T-cell (primary cell): ENCODE data around the gene GFRA1. TPM values are rescaled to one million over a fixed set of nuclear protein-coding genes. Genes with fewer than 3 reads are reported as not detected.
"Not testable (repeated sequence)": the region's sequence is repeated elsewhere in the genome, so short reads cannot be mapped to it uniquely, and the experiment has no call there.

ENCODE experiments used
- ATAC-seq, 4 experiments: fragments of 200-7000 bp in 3 of 4; fragments of 150-1000 bp in 1 of 4; cut with Tn5 transposase; replicated peaks in 1 of 4; 1 replicate in 3 of 4; 2 replicates in 1 of 4; pipeline ENCODE4 v1.10.0; 2021; ENCODE audit warnings: moderate library complexity in 3 of 4, mild to moderate bottlenecking in 2 of 4, moderate number of reproducible peaks in 1 of 4
- CTCF ChIA-PET, 2 donors: fragments of 300-600 bp; sonication (Branson Sonifier 250); formaldehyde crosslinking; loops; one replicate each; lab custom pipeline; 2022; ENCODE audit warnings: antibody characterized with exemption in 2 of 2; lab: Charles Lee
- POLR2A ChIA-PET, 2 donors: fragments of 300-600 bp; sonication (Branson Sonifier 250); formaldehyde crosslinking; loops; one replicate each; lab custom pipeline; 2022; ENCODE audit warnings: antibody characterized with exemption in 2 of 2; lab: Charles Lee
- DNase-seq, 35 experiments: peaks; one replicate each; pipeline versions ENCODE4 v3.0.0 to v3.0.0-alpha.2; 2013 to 2023
- H3K27ac ChIP-seq: one replicate; pipeline ENCODE4 v1.5.1; 2013; ENCODE audit warnings: low read length
- H3K27me3 ChIP-seq, 2 experiments: replicated peaks in 1 of 2; 1 replicate in 1 of 2; 2 replicates in 1 of 2; pipeline versions ENCODE4 v1.6.1 to v1.7.0; 2013; ENCODE audit warnings: low read length in 1 of 2, mixed read lengths in 1 of 2; ENCODE audit not compliant: control insufficient read depth in 2 of 2, insufficient read depth in 2 of 2; ENCODE audit errors: extremely low read depth in 1 of 2
- H3K36me3 ChIP-seq, 2 donors: 1 replicate in 1 of 2; 2 replicates in 1 of 2; pipeline versions ENCODE4 v1.6.1 to v1.7.0; 2013; ENCODE audit warnings: low read length in 1 of 2; ENCODE audit not compliant: control insufficient read depth in 2 of 2, insufficient read depth in 1 of 2; ENCODE audit errors: extremely low read depth in 1 of 2
- H3K4me1 ChIP-seq, 2 experiments: 1 replicate in 1 of 2; 2 replicates in 1 of 2; pipeline versions ENCODE4 v1.6.1 to v1.7.0; 2013; ENCODE audit warnings: low read length in 2 of 2, mixed read lengths in 1 of 2; ENCODE audit not compliant: insufficient read depth in 2 of 2, control insufficient read depth in 1 of 2; ENCODE audit errors: extremely low read depth in 1 of 2
- H3K4me3 ChIP-seq, 2 donors: 1 replicate in 1 of 2; 2 replicates in 1 of 2; pipeline versions ENCODE4 v1.5.1 to v1.7.0; 2013; ENCODE audit warnings: mild to moderate bottlenecking in 2 of 2, low read length in 1 of 2, moderate library complexity in 1 of 2; ENCODE audit not compliant: control insufficient read depth in 1 of 2; ENCODE audit errors: extremely low read depth in 1 of 2
- H3K9me3 ChIP-seq: 2 replicates; pipeline ENCODE4 v1.7.0; 2013
- H3K27ac Mint-ChIP-seq, 2 donors: one replicate each; pipeline ENCODE4 v1.8.0; 2020 to 2021; ENCODE audit warnings: mild to moderate bottlenecking in 2 of 2, mixed read lengths in 2 of 2
- H3K27me3 Mint-ChIP-seq, 2 donors: one replicate each; pipeline ENCODE4 v1.8.0; 2021 to 2022; ENCODE audit warnings: mixed read lengths in 2 of 2
- H3K36me3 Mint-ChIP-seq: one replicate; pipeline ENCODE4 v1.8.0; 2021; ENCODE audit warnings: mixed read lengths
- H3K4me1 Mint-ChIP-seq, 3 donors: one replicate each; pipeline ENCODE4 v1.8.0; 2020 to 2022; ENCODE audit warnings: mixed read lengths in 3 of 3, mild to moderate bottlenecking in 1 of 3
- H3K4me3 Mint-ChIP-seq, 3 donors: one replicate each; pipeline ENCODE4 v1.8.0; 2020 to 2022; ENCODE audit warnings: mild to moderate bottlenecking in 3 of 3, mixed read lengths in 3 of 3, moderate library complexity in 3 of 3
- H3K9me3 Mint-ChIP-seq, 3 donors: one replicate each; pipeline ENCODE4 v1.8.0; 2020 to 2022; ENCODE audit warnings: mixed read lengths in 3 of 3
- WGBS: methylation state at CpG from one replicate; pipeline ENCODE4 v1.1.5; 2013; ENCODE audit warnings: missing lambda C conversion rate; ENCODE audit not compliant: insufficient coverage; 5-methylcytosine and 5-hydroxymethylcytosine counted together
- total RNA-seq, 35 experiments: library from RNA in 6 of 35; stranded (reverse) in 6 of 35; fragments of 120-200 nt in 1 of 35; gene quantifications; one replicate each; pipeline versions ENCODE4 v1.2.1 to v1.2.4 and lab custom pipeline; 2013 to 2026

GFRA1 gene
- total RNA-seq, 5 donors from 2014 or later (not counting 1 experiment from before 2014, with no cell fraction given) = 0.03 to 0.25 (median 0.20) TPM; not detected in 2

DNA sequence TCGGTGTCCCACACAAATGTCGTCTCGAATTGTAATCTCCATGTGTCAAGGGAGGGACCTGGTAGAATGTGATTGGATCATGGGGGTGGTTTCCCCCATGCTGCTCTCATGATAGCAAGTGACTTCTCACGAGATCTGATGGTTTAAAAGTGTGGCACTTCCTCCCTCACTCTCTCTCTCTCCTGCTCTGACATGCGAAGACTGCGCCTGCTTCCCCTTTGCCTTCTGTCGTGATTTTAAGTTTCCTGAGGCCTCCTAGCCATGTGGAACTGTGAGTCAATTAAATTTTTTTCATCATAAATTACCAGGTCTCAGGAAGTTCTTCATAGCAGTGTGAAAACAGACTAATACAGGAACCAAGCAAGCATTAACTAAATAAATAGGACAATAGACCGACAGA lies 229.1 kb downstream of the GFRA1 start:
- ATAC-seq (no peak), DNase-seq (no peak)
- Histone ChIP-seq H3K27me3 (no peaks in the 10 kb centered on the region), H3K27ac (no peak overlapping the region), H3K4me3 (no peak overlapping the region), H3K9me3 (no peaks in the 10 kb centered on the region), H3K36me3 (no peaks in the 10 kb centered on the region), H3K4me1 (no peaks in the 10 kb centered on the region)
- no peaks in the 10 kb centered on the region for H3K4me1 Mint-ChIP-seq
- no peak overlapping the region for H3K4me3 Mint-ChIP-seq
- ChIA-PET CTCF (no interaction called here), POLR2A (no interaction called here)
- H3K36me3 Mint-ChIP-seq = no peaks in the 10 kb centered on the region
- no peak overlapping the region for H3K27ac Mint-ChIP-seq
- WGBS = no CpG with 5 or more reads among the region's 8 CpGs
- peaks cover 3 to 19% (median 15%) of the 10 kb centered on the region in 3 donors for H3K9me3 Mint-ChIP-seq
- no peaks in the 10 kb centered on the region for H3K27me3 Mint-ChIP-seq

- no peak overlapping the region for H3K4me3 ChIP-seq
- Mint-ChIP-seq H3K27me3 (no peaks in the 10 kb centered on the region), H3K36me3 (no peaks in the 10 kb centered on the region), H3K4me3 (no peak overlapping the region), H3K4me1 (no peaks in the 10 kb centered on the region), H3K27ac (no peak overlapping the region), H3K9me3 (peaks cover 3 to 22% (median 15%) of the 10 kb centered on the region in 3 donors)
- ChIA-PET POLR2A (no interaction called here), CTCF (no interaction called here)
- DNase-seq = no peak
- no peak for ATAC-seq
- no CpG with 5 or more reads among the region's 3 CpGs for WGBS
- H3K36me3 ChIP-seq = no peaks in the 10 kb centered on the region
- no peak overlapping the region for H3K27ac ChIP-seq
- H3K9me3 ChIP-seq = no peaks in the 10 kb centered on the region
- H3K27me3 ChIP-seq = no peaks in the 10 kb centered on the region
- H3K4me1 ChIP-seq = no peaks in the 10 kb centered on the region
Measured at GRCh38 chr10:116043304-116043703, 229.7 kb downstream of the GFRA1 start.

- no peaks in the 10 kb centered on the region for H3K36me3 ChIP-seq
- WGBS = 63% methylated on average over 4 of the region's 4 CpGs
- Mint-ChIP-seq H3K36me3 (no peaks in the 10 kb centered on the region), H3K27me3 (no peaks in the 10 kb centered on the region), H3K4me3 (no peak overlapping the region), H3K9me3 (peaks cover 6 to 22% (median 15%) of the 10 kb centered on the region in 3 donors), H3K27ac (no peak overlapping the region), H3K4me1 (no peaks in the 10 kb centered on the region)
- ATAC-seq (no peak), DNase-seq (no peak)
- no peak overlapping the region for H3K4me3 ChIP-seq
- POLR2A ChIA-PET = no interaction called here
- no peaks in the 10 kb centered on the region for H3K4me1 ChIP-seq
- H3K9me3 ChIP-seq = no peaks in the 10 kb centered on the region
- H3K27ac ChIP-seq = no peak overlapping the region
- no peaks in the 10 kb centered on the region for H3K27me3 ChIP-seq
- CTCF ChIA-PET = no interaction called here
Measured at GRCh38 chr10:116041948-116042347, 231.1 kb downstream of the GFRA1 start.

GRCh38 chr10:116039612-116040011 lies 233.4 kb downstream of the GFRA1 start:
- H3K27ac Mint-ChIP-seq = no peak overlapping the region
- Histone ChIP-seq H3K4me1 (no peaks in the 10 kb centered on the region), H3K9me3 (no peaks in the 10 kb centered on the region), H3K27ac (no peak overlapping the region), H3K27me3 (no peaks in the 10 kb centered on the region), H3K4me3 (no peak overlapping the region), H3K36me3 (no peaks in the 10 kb centered on the region)
- H3K4me3 Mint-ChIP-seq = no peak overlapping the region
- H3K27me3 Mint-ChIP-seq = no peaks in the 10 kb centered on the region
- ATAC-seq = no peak
- no peak for DNase-seq
- peaks cover 6 to 22% (median 15%) of the 10 kb centered on the region in 3 donors for H3K9me3 Mint-ChIP-seq
- WGBS = 88% methylated on average over 2 of the region's 6 CpGs
- H3K4me1 Mint-ChIP-seq = no peaks in the 10 kb centered on the region
- H3K36me3 Mint-ChIP-seq = no peaks in the 10 kb centered on the region
- CTCF ChIA-PET = no interaction called here
- POLR2A ChIA-PET = no interaction called here

GRCh38 chr10:116038259-116038658 lies 234.7 kb downstream of the GFRA1 start:
- no peak for ATAC-seq
- Histone ChIP-seq H3K36me3 (no peaks in the 10 kb centered on the region), H3K9me3 (no peaks in the 10 kb centered on the region), H3K27ac (no peak overlapping the region), H3K27me3 (no peaks in the 10 kb centered on the region), H3K4me3 (no peak overlapping the region), H3K4me1 (no peaks in the 10 kb centered on the region)
- 100% methylated on average over 1 of the region's 3 CpGs for WGBS
- Mint-ChIP-seq H3K27ac (no peak overlapping the region), H3K4me3 (no peak overlapping the region), H3K9me3 (peaks cover 10 to 26% (median 11%) of the 10 kb centered on the region in 3 donors), H3K4me1 (no peaks in the 10 kb centered on the region), H3K27me3 (no peaks in the 10 kb centered on the region), H3K36me3 (no peaks in the 10 kb centered on the region)
- DNase-seq = no peak
- ChIA-PET CTCF (no interaction called here), POLR2A (no interaction called here)

GRCh38 chr10:116035406-116035805 lies 237.6 kb downstream of the GFRA1 start:
- H3K4me1 Mint-ChIP-seq, H3K4me1 ChIP-seq, H3K27me3 ChIP-seq, H3K27me3 Mint-ChIP-seq, H3K4me3 ChIP-seq, ATAC-seq, CTCF ChIA-PET, POLR2A ChIA-PET, H3K4me3 Mint-ChIP-seq, H3K27ac ChIP-seq, H3K36me3 Mint-ChIP-seq, H3K36me3 ChIP-seq, DNase-seq, H3K9me3 ChIP-seq, H3K27ac Mint-ChIP-seq: not testable (repeated sequence)
- peaks cover 11 to 31% (median 16%) of the 10 kb centered on the region in 3 donors for H3K9me3 Mint-ChIP-seq

DNA sequence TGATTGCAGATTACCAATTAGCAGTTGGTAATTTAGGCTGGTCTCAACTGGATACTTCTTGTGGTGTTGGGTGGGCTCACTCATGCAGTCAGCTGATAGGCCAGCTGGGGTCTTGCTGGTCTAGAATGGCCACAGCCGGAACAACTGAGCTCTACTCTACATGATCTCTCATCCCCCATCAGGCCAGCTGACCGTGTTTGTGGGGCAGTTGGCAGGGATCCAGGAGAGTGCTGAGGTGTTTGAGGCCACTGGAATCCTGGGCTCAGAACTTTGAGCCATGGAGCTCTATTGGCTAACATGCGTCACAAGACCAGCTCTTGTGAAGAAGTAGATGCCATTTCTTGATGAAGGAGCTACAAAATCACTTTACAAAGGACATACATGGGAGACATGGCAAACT lies 242.4 kb downstream of the GFRA1 start:
- no CpG with 5 or more reads among the region's 3 CpGs for WGBS
- peaks cover 13 to 26% (median 17%) of the 10 kb centered on the region in 3 donors for H3K9me3 Mint-ChIP-seq
- Histone ChIP-seq H3K4me3 (no peak overlapping the region), H3K9me3 (no peaks in the 10 kb centered on the region), H3K36me3 (no peaks in the 10 kb centered on the region), H3K27me3 (no peaks in the 10 kb centered on the region), H3K4me1 (no peaks in the 10 kb centered on the region), H3K27ac (no peak overlapping the region)
- H3K36me3 Mint-ChIP-seq = no peaks in the 10 kb centered on the region
- no peaks in the 10 kb centered on the region for H3K4me1 Mint-ChIP-seq
- no peak overlapping the region for H3K27ac Mint-ChIP-seq
- POLR2A ChIA-PET = no interaction called here
- H3K4me3 Mint-ChIP-seq = no peak overlapping the region
- H3K27me3 Mint-ChIP-seq = no peaks in the 10 kb centered on the region
- CTCF ChIA-PET = no interaction called here
- DNase-seq = no peak
- no peak for ATAC-seq
